ENCODE results near the gene MTMR3.

GRCh38 chr22:29973269-29973668 lies 90.3 kb downstream of the MTMR3 start:
- TF ChIP-seq CTCF (IDR thresholded peaks at IDR 0.05; ENCODE audit: low read depth, low read length, missing input control): no peak
- TF ChIP-seq RAD21 (IDR thresholded peaks at IDR 0.05): no peak
- TF ChIP-seq ATF3 (IDR thresholded peaks at IDR 0.05): no peak
- TF ChIP-seq SP1 (IDR thresholded peaks at IDR 0.05): no peak
- TF ChIP-seq GABPA (IDR thresholded peaks at IDR 0.05 in 1 of 2, conservative IDR thresholded peaks at IDR 0.05 in 1 of 2): no peak
- no peak for TF ChIP-seq JUND (IDR thresholded peaks at IDR 0.05)
- no peak for TF ChIP-seq YY1 (IDR thresholded peaks at IDR 0.05)
- TF ChIP-seq FOXA1 (IDR thresholded peaks at IDR 0.05): no peak
- TF ChIP-seq HNF4A (conservative IDR thresholded peaks at IDR 0.05): no peak
- no peak for TF ChIP-seq REST (IDR thresholded peaks at IDR 0.05)
- TF ChIP-seq MAX (IDR thresholded peaks at IDR 0.05): no peak
- TF ChIP-seq TAF1 (conservative IDR thresholded peaks at IDR 0.05): no peak
- TF ChIP-seq RXRA (IDR thresholded peaks at IDR 0.05): no peak
